IMR-90 (cell line): Measurements from ENCODE around the gene ACOXL. TPM values are rescaled to one million over a fixed set of nuclear protein-coding genes. Genes with fewer than 3 reads are reported as not detected.

ENCODE experiments used
- ATAC-seq: fragments of 200-7000 bp; cut with Tn5 transposase; 2 replicates; pipeline ENCODE4 v1.9.1; 2020; ENCODE audit warnings: low read depth, mild to moderate bottlenecking, moderate library complexity
- BruUV-seq: library from RNA; stranded (reverse); fragments of 400-500 nt; replicated peaks from 2 replicates; lab custom pipeline; 2021; lab: Mats Ljungman, UMichigan
- CTCF ChIA-PET: fragments of 300-600 bp; formaldehyde crosslinking; extraction: SDS; loops from one replicate; lab custom pipeline; 2021; ENCODE audit warnings: antibody characterized with exemption; lab: Yijun Ruan, JAX
- POLR2A ChIA-PET: fragments of 300-600 bp; sonication (Branson Sonifier 250); formaldehyde crosslinking; loops from one replicate; lab custom pipeline; 2022; ENCODE audit warnings: antibody characterized with exemption; ENCODE audit not compliant: unreplicated experiment; lab: Charles Lee
- DNase-seq: peaks from one replicate; pipeline ENCODE4 v3.0.0; 2013
- H2AFZ ChIP-seq: replicated peaks from 2 replicates; pipeline ENCODE3; 2013; ENCODE audit warnings: low read length, mild to moderate bottlenecking; ENCODE audit not compliant: poor library complexity
- H2AK5ac ChIP-seq: 2 replicates; pipeline ENCODE4 v1.6.1; 2013; ENCODE audit warnings: low read depth, low read length, inconsistent platforms
- H2AK9ac ChIP-seq: replicated peaks from 2 replicates; pipeline ENCODE3; 2013; ENCODE audit warnings: mild to moderate bottlenecking, low read depth, low read length, moderate library complexity; ENCODE audit not compliant: poor library complexity
- H2BK120ac ChIP-seq: 2 replicates; pipeline ENCODE4 v1.6.1; 2013; ENCODE audit warnings: low read depth, low read length, inconsistent platforms
- H2BK15ac ChIP-seq: 3 replicates; pipeline ENCODE4 v1.6.1; 2013; ENCODE audit warnings: low read depth, low read length, inconsistent platforms
- H2BK20ac ChIP-seq: 2 replicates; pipeline ENCODE4 v1.6.1; 2013; ENCODE audit warnings: low read depth, mild to moderate bottlenecking, inconsistent platforms, low read length, moderate library complexity
- H2BK5ac ChIP-seq: 2 replicates; pipeline ENCODE4 v1.6.1; 2013; ENCODE audit warnings: mild to moderate bottlenecking, low read depth, low read length, inconsistent platforms; ENCODE audit not compliant: poor library complexity, severe bottlenecking
- H3K14ac ChIP-seq: replicated peaks from 2 replicates; pipeline ENCODE4 v1.6.1; 2013; ENCODE audit warnings: low read depth, low read length, inconsistent platforms
- H3K18ac ChIP-seq: 2 replicates; pipeline ENCODE4 v1.6.1; 2013; ENCODE audit warnings: low read depth, low read length, control low read depth
- H3K23ac ChIP-seq: 2 replicates; pipeline ENCODE4 v1.6.1; 2013; ENCODE audit warnings: low read depth, low read length, inconsistent platforms
- H3K27ac ChIP-seq: 2 replicates; pipeline ENCODE4 v1.5.1; 2013; ENCODE audit warnings: mild to moderate bottlenecking, control low read depth, low read length; ENCODE audit not compliant: insufficient read depth
- H3K27me3 ChIP-seq: 2 replicates; pipeline ENCODE4 v1.6.1; 2013; ENCODE audit warnings: low read length; ENCODE audit not compliant: control insufficient read depth, insufficient read depth
- H3K36me3 ChIP-seq: 2 replicates; pipeline ENCODE4 v1.6.1; 2013; ENCODE audit warnings: low read length, mixed read lengths; ENCODE audit not compliant: control insufficient read depth, insufficient read depth
- H3K4ac ChIP-seq: 2 replicates; pipeline ENCODE4 v1.6.1; 2013; ENCODE audit warnings: low read depth, low read length, inconsistent platforms
- H3K4me1 ChIP-seq: 2 replicates; pipeline ENCODE4 v1.6.1; 2013; ENCODE audit warnings: low read length, mixed read lengths; ENCODE audit not compliant: control insufficient read depth, insufficient read depth
- H3K4me2 ChIP-seq: 2 replicates; pipeline ENCODE4 v1.6.1; 2013; ENCODE audit warnings: low read depth, mild to moderate bottlenecking, control low read depth, low read length, moderate library complexity
- H3K4me3 ChIP-seq: 2 replicates; pipeline ENCODE4 v1.5.1; 2013; ENCODE audit warnings: low read depth, mild to moderate bottlenecking, control low read depth, low read length, moderate library complexity; ENCODE audit not compliant: insufficient read depth
- H3K56ac ChIP-seq: 2 replicates; pipeline ENCODE4 v1.6.1; 2013; ENCODE audit warnings: low read length, inconsistent platforms; ENCODE audit not compliant: insufficient read depth; ENCODE audit errors: extremely low read depth
- H3K79me1 ChIP-seq, 2 experiments: 2 replicates each; pipeline ENCODE4 v1.6.1; 2013; ENCODE audit warnings: low read length in 2 of 2, inconsistent platforms in 1 of 2, low read depth in 1 of 2
- H3K9ac ChIP-seq: 2 replicates; pipeline ENCODE4 v1.6.1; 2013; ENCODE audit warnings: low read depth, low read length, control low read depth
- H3K9me1 ChIP-seq: 2 replicates; pipeline ENCODE4 v1.6.1; 2013; ENCODE audit warnings: low read length, inconsistent platforms; ENCODE audit not compliant: insufficient read depth
- H3K9me3 ChIP-seq: 2 replicates; pipeline ENCODE4 v1.6.1; 2013; ENCODE audit warnings: low read length; ENCODE audit not compliant: control insufficient read depth, insufficient read depth
- H4K20me1 ChIP-seq: 2 replicates; pipeline ENCODE4 v1.6.1; 2013; ENCODE audit warnings: low read length, inconsistent platforms; ENCODE audit not compliant: insufficient read depth
- H4K5ac ChIP-seq: 2 replicates; pipeline ENCODE4 v1.6.1; 2013; ENCODE audit warnings: mild to moderate bottlenecking, low read depth, low read length, control low read depth
- H4K8ac ChIP-seq, 2 experiments: 2 replicates each; pipeline ENCODE4 v1.6.1; 2013; ENCODE audit warnings: low read depth in 2 of 2, low read length in 2 of 2, control low read depth in 1 of 2, inconsistent platforms in 1 of 2
- H4K91ac ChIP-seq: 2 replicates; pipeline ENCODE4 v1.6.1; 2013; ENCODE audit warnings: low read depth, low read length, inconsistent platforms; ENCODE audit not compliant: insufficient read depth
- BHLHE40 ChIP-seq: fragments of 150-350 bp; IDR thresholded peaks from 2 replicates; pipeline ENCODE4 v1.6.1; 2016; ENCODE audit warnings: mild to moderate bottlenecking, low read depth, low read length
- CEBPB ChIP-seq: IDR thresholded peaks from 2 replicates; pipeline ENCODE4 v1.6.1; 2012; ENCODE audit warnings: low read depth, low read length, improper control_type of control experiment
- CHD1 ChIP-seq: IDR thresholded peaks from 2 replicates; pipeline ENCODE4 v1.6.1; 2012; ENCODE audit warnings: low read depth, low read length, improper control_type of control experiment
- CTCF ChIP-seq: conservative IDR thresholded peaks from 2 replicates; pipeline ENCODE4 v1.5.1; 2012; ENCODE audit warnings: mild to moderate bottlenecking, low read depth, low read length, improper control_type of control experiment
- ELK1 ChIP-seq: fragments of 150-350 bp; IDR thresholded peaks from 2 replicates; pipeline ENCODE4 v1.6.1; 2016; ENCODE audit warnings: low read depth, mild to moderate bottlenecking, low read length, moderate library complexity, borderline replicate concordance
- FOS ChIP-seq: fragments of 150-350 bp; IDR thresholded peaks from 2 replicates; pipeline ENCODE4 v1.6.1; 2016; ENCODE audit warnings: low read depth, low read length
- MAFK ChIP-seq: IDR thresholded peaks from 2 replicates; pipeline ENCODE4 v1.6.1; 2012; ENCODE audit warnings: low read depth, low read length, improper control_type of control experiment
- MAZ ChIP-seq: IDR thresholded peaks from 2 replicates; pipeline ENCODE4 v1.6.1; 2012; ENCODE audit warnings: low read depth, mild to moderate bottlenecking, low read length, improper control_type of control experiment, moderate library complexity, borderline replicate concordance
- MXI1 ChIP-seq: IDR thresholded peaks from 2 replicates; pipeline ENCODE4 v1.6.1; 2012; ENCODE audit warnings: low read depth, mild to moderate bottlenecking, low read length, moderate library complexity, borderline replicate concordance
- NFE2L2 ChIP-seq: fragments of 150-350 bp; IDR thresholded peaks from 2 replicates; pipeline ENCODE4 v1.6.1; 2016; ENCODE audit warnings: low read depth, mild to moderate bottlenecking, low read length
- POLR2A ChIP-seq: IDR thresholded peaks from 2 replicates; pipeline ENCODE4 v1.6.1; 2012; ENCODE audit warnings: mild to moderate bottlenecking, low read depth, low read length
- RAD21 ChIP-seq: IDR thresholded peaks from 2 replicates; pipeline ENCODE4 v1.6.1; 2012; ENCODE audit warnings: low read length, improper control_type of control experiment
- RCOR1 ChIP-seq: IDR thresholded peaks from 2 replicates; pipeline ENCODE4 v1.6.1; 2012; ENCODE audit warnings: mild to moderate bottlenecking, low read length, improper control_type of control experiment; ENCODE audit not compliant: insufficient replicate concordance
- RFX5 ChIP-seq: IDR thresholded peaks from 2 replicates; pipeline ENCODE4 v1.8.0; 2012; ENCODE audit warnings: low read depth, mild to moderate bottlenecking, low read length, moderate library complexity
- SMC3 ChIP-seq: fragments of 150-350 bp; IDR thresholded peaks from 2 replicates; pipeline ENCODE4 v1.6.1; 2016; ENCODE audit warnings: low read depth, mild to moderate bottlenecking, antibody characterized with exemption, low read length, moderate library complexity
- WGBS, 2 experiments: methylation state at CpG; one replicate each; pipeline versions ENCODE4 v1.1.5 to v1.1.7; 2013; ENCODE audit warnings: missing lambda C conversion rate in 2 of 2; ENCODE audit not compliant: insufficient read length in 1 of 2; ENCODE audit errors: extremely low coverage in 2 of 2; 5-methylcytosine and 5-hydroxymethylcytosine counted together
- dilution Hi-C: fragments of 300-500 bp; cut with HindIII; formaldehyde crosslinking; loops from one replicate; pipeline ENCODE4 v1.14.3; 2018; ENCODE audit warnings: low sequenced_read_pairs; ENCODE audit not compliant: unreplicated experiment
- in situ Hi-C: fragments of 300-500 bp; cut with MboI; formaldehyde crosslinking; loops from 3 replicates; pipeline ENCODE4 v1.14.3; 2019; ENCODE audit warnings: low sequenced_read_pairs, inconsistent platforms, mixed read lengths
- intact Hi-C: fragments of 100-400 bp; cut with micrococcal nuclease; formaldehyde crosslinking; loops from 2 replicates; pipeline ENCODE4 v1.10.0; 2022
- polyA plus RNA-seq, 3 experiments: library from polyadenylated mRNA; depleted of rRNA; stranded (reverse); fragments of >200 nt; gene quantifications; 2 replicates each; pipeline ENCODE4 v1.2.3, GENCODE V29; 2012; ENCODE audit warnings: low replicate concordance in 1 of 3
- total RNA-seq: library from RNA; depleted of rRNA; stranded (reverse); fragments of >200 nt; gene quantifications from 2 replicates; pipeline ENCODE4 v1.2.3, GENCODE V29; 2012
- TF ChIP-seq, protein P1 (sequence below): fragments of 150-350 bp; IDR thresholded peaks from 2 replicates; pipeline ENCODE4 v1.6.1; 2017; ENCODE audit warnings: mild to moderate bottlenecking, antibody characterized with exemption, low read length, low read depth

ACOXL gene
- total and polyA plus RNA-seq, 2 of the 4 experiments (the other 2 are of a cell fraction): not detected

- H3K9ac ChIP-seq: no peak overlapping the region
- H3K4me2 ChIP-seq: no peak overlapping the region
- no peak overlapping the region for H2AFZ ChIP-seq
- no peaks in the 10 kb centered on the region for H3K9me3 ChIP-seq
- dilution Hi-C loops (no loop called here), intact Hi-C loops (no loop called here), in situ Hi-C loops (no loop called here)
- BruUV-seq: no TSS peak
- ATAC-seq (no peak), DNase-seq (no peak)
- H3K27ac ChIP-seq: no peak overlapping the region
- H3K4me1 ChIP-seq: no peaks in the 10 kb centered on the region
- no peak overlapping the region for H4K5ac ChIP-seq
- no peaks in the 10 kb centered on the region for H3K79me1 ChIP-seq
- H2AK9ac ChIP-seq: no peak overlapping the region
- POLR2A ChIA-PET: no interaction called here
- H2BK120ac ChIP-seq: no peak overlapping the region
- no peak overlapping the region for H2BK20ac ChIP-seq
- 53% methylated on average over 3 of the region's 5 CpGs; no CpG with 5 or more reads in 1 of the 2 experiments for WGBS, 2 experiments
- H3K4me3 ChIP-seq: no peak overlapping the region
- H4K8ac ChIP-seq: no peak overlapping the region
- no peak overlapping the region for H3K56ac ChIP-seq
- TF ChIP-seq RAD21 (no peak), RCOR1 (no peak), CTCF (no peak), FOS (no peak), CEBPB (no peak), RFX5 (no peak), POLR2A (no peak), NFE2L2 (no peak), ELK1 (no peak), BHLHE40 (no peak), SMC3 (no peak), MAZ (no peak), CHD1 (no peak), MAFK (no peak), MXI1 (no peak)
- TF ChIP-seq, protein P1, sequence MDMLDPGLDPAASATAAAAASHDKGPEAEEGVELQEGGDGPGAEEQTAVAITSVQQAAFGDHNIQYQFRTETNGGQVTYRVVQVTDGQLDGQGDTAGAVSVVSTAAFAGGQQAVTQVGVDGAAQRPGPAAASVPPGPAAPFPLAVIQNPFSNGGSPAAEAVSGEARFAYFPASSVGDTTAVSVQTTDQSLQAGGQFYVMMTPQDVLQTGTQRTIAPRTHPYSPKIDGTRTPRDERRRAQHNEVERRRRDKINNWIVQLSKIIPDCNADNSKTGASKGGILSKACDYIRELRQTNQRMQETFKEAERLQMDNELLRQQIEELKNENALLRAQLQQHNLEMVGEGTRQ: no peak
- no peaks in the 10 kb centered on the region for H3K9me1 ChIP-seq
- H3K36me3 ChIP-seq: no peaks in the 10 kb centered on the region
- CTCF ChIA-PET: no interaction called here
- no peak overlapping the region for H3K4ac ChIP-seq
- no peak overlapping the region for H2BK15ac ChIP-seq
- no peak overlapping the region for H3K23ac ChIP-seq
- no peak overlapping the region for H4K91ac ChIP-seq
- H3K14ac ChIP-seq: no peak overlapping the region
- H3K18ac ChIP-seq: no peak overlapping the region
- H2AK5ac ChIP-seq: no peak overlapping the region
- H3K27me3 ChIP-seq: peaks cover 35% of the 10 kb centered on the region
- no peak overlapping the region for H2BK5ac ChIP-seq
- no peaks in the 10 kb centered on the region for H4K20me1 ChIP-seq
These were observed 314.3 kb downstream of the ACOXL start for GRCh38 chr2:111046670-111047069.
